Liver (tissue), 9 donors: ENCODE measurements around the gene CD164L2. TPM values are rescaled to one million over a fixed set of nuclear protein-coding genes. Genes with fewer than 3 reads are reported as not detected.

Experiments used
- DNase-seq: peaks from one replicate; pipeline ENCODE4 v3.0.0-alpha.2; 2017; ENCODE audit warnings: low spot score
- H3K27ac ChIP-seq, 2 donors: one replicate each; pipeline ENCODE4 v1.7.0; 2013; ENCODE audit warnings: inconsistent platforms in 2 of 2, low read length in 2 of 2, control low read depth in 1 of 2, low read depth in 1 of 2, mild to moderate bottlenecking in 1 of 2
- H3K27me3 ChIP-seq, 4 donors: one replicate each; pipeline versions ENCODE4 v1.6.1 to v1.7.0; 2013; ENCODE audit warnings: low read length in 3 of 4, inconsistent platforms in 1 of 4, mild to moderate bottlenecking in 1 of 4, moderate library complexity in 1 of 4; ENCODE audit not compliant: control insufficient read depth in 4 of 4, insufficient read depth in 4 of 4
- H3K36me3 ChIP-seq, 4 donors: one replicate each; pipeline versions ENCODE4 v1.6.1 to v1.7.0; 2013; ENCODE audit warnings: low read length in 3 of 4, mild to moderate bottlenecking in 3 of 4, low read depth in 1 of 4, moderate library complexity in 1 of 4; ENCODE audit not compliant: control insufficient read depth in 4 of 4, insufficient read depth in 3 of 4
- H3K4me1 ChIP-seq, 4 donors: one replicate each; pipeline versions ENCODE4 v1.6.1 to v1.7.0; 2013; ENCODE audit warnings: low read length in 3 of 4, mild to moderate bottlenecking in 3 of 4, moderate library complexity in 1 of 4; ENCODE audit not compliant: control insufficient read depth in 4 of 4, insufficient read depth in 4 of 4
- H3K4me3 ChIP-seq, 3 donors: one replicate each; pipeline versions ENCODE4 v1.6.1 to v1.7.0; 2013; ENCODE audit warnings: low read length in 3 of 3, control low read depth in 1 of 3, low read depth in 1 of 3, mild to moderate bottlenecking in 1 of 3
- H3K9ac ChIP-seq, 2 donors: one replicate each; pipeline ENCODE4 v1.7.0; 2013; ENCODE audit warnings: low read length in 2 of 2, mild to moderate bottlenecking in 2 of 2, moderate library complexity in 2 of 2, control low read depth in 1 of 2, low read depth in 1 of 2
- H3K9me3 ChIP-seq, 4 donors: one replicate each; pipeline versions ENCODE4 v1.6.1 to v1.7.0; 2013; ENCODE audit warnings: low read length in 3 of 4; ENCODE audit not compliant: control insufficient read depth in 4 of 4
- CTCF ChIP-seq: fragments of 150-350 bp; IDR thresholded peaks from 2 replicates; pipeline ENCODE4 v1.5.1; 2017; ENCODE audit warnings: improper control_type of control experiment, low read depth, low read length; ENCODE audit not compliant: missing input control
- FOXA1 ChIP-seq: IDR thresholded peaks from 2 replicates; pipeline ENCODE4 v1.6.1; 2016; ENCODE audit warnings: antibody characterized with exemption
- GABPA ChIP-seq, 2 donors: IDR thresholded peaks in 1 of 2; conservative IDR thresholded peaks in 1 of 2; 2 replicates each; pipeline ENCODE4 v1.6.1; 2016; ENCODE audit warnings: antibody characterized with exemption in 2 of 2, mild to moderate bottlenecking in 1 of 2, moderate library complexity in 1 of 2
- HNF4A ChIP-seq, 2 donors: conservative IDR thresholded peaks; 2 replicates each; pipeline ENCODE4 v1.6.1; 2016; ENCODE audit warnings: antibody characterized with exemption in 2 of 2, mild to moderate bottlenecking in 2 of 2
- NR2F2 ChIP-seq: IDR thresholded peaks from 2 replicates; pipeline ENCODE4 v1.6.1; 2016; ENCODE audit warnings: antibody characterized with exemption
- SP1 ChIP-seq: IDR thresholded peaks from 2 replicates; pipeline ENCODE4 v1.6.1; 2018; ENCODE audit warnings: antibody characterized with exemption, mild to moderate bottlenecking
- YY1 ChIP-seq: IDR thresholded peaks from 2 replicates; pipeline ENCODE4 v1.6.1; 2016; ENCODE audit warnings: antibody characterized with exemption, mild to moderate bottlenecking
- WGBS: extraction: QIAGEN DNeasy Blood & Tissue Kit; methylation state at CpG from one replicate; pipeline ENCODE4 v1.1.7; 2013; 5-methylcytosine and 5-hydroxymethylcytosine counted together
- polyA plus RNA-seq, 2 donors: library from polyadenylated mRNA; stranded (reverse) in 1 of 2; unstranded in 1 of 2; fragments of 200-250 nt in 1 of 2; fragments of >200 nt in 1 of 2; fragmentation: Nextera tagmentation in 1 of 2; extraction: Ambion mirVana in 1 of 2; gene quantifications; one replicate each; pipeline versions ENCODE4 v1.2.1 to v1.2.3, GENCODE V29; 2013 to 2015
- total RNA-seq, 2 donors: library from RNA; depleted of rRNA; stranded (reverse); fragments of >200 nt; gene quantifications; one replicate each; pipeline ENCODE4 v1.2.3, GENCODE V29; 2014
- donor health status: healthy.
- donor health status: healthy.
- donor health status: healthy.
- donor health status: healthy.
- donor health status: healthy.

Gene CD164L2
- total and polyA plus RNA-seq, 4 donors: not detected

GRCh38 chr1:27330786-27331185 lies 52.3 kb downstream of the CD164L2 start:
- no peak overlapping the region for H3K9ac ChIP-seq
- H3K27ac ChIP-seq: no peak overlapping the region
- no peak for DNase-seq
- H3K4me3 ChIP-seq: no peak overlapping the region
- H3K36me3 ChIP-seq: peaks cover 12 to 42% (median 16%) of the 10 kb centered on the region in 4 donors
- H3K27me3 ChIP-seq: no peaks in the 10 kb centered on the region
- TF ChIP-seq FOXA1: no peak
- TF ChIP-seq GABPA (IDR thresholded peaks at IDR 0.05 in 1 of 2, conservative IDR thresholded peaks at IDR 0.05 in 1 of 2): no peak
- TF ChIP-seq CTCF: no peak
- no peak for TF ChIP-seq YY1
- TF ChIP-seq NR2F2: no peak
- TF ChIP-seq HNF4A (conservative IDR thresholded peaks at IDR 0.05): no peak
- no peak for TF ChIP-seq SP1
- WGBS: 93% methylated on average over 8 of the region's 8 CpGs
- no peaks in the 10 kb centered on the region for H3K9me3 ChIP-seq
- H3K4me1 ChIP-seq: peaks cover 0 to 2% (median 0%) of the 10 kb centered on the region in 4 donors

Other genes starting within 250 kb of the CD164L2 start
- 1 to 10 TPM; 1.3 to 3.2 TPM for gene SLC9A1, start 228.2 kb downstream of the CD164L2 start, total RNA-seq
- 1 to 10 TPM; 1.3 to 1.7 TPM for gene SLC9A1, start 228.2 kb downstream of the CD164L2 start, polyA plus RNA-seq
- 10 to 100 TPM; 19.8 to 25.0 TPM for gene WDTC1, start 148.7 kb downstream of the CD164L2 start, total RNA-seq
- 10 to 100 TPM in 1 of 2 donors, 1 to 10 TPM in 1; 4.6 to 19.4 TPM for gene WDTC1, start 148.7 kb downstream of the CD164L2 start, polyA plus RNA-seq
- gene TMEM222, start 61.2 kb downstream of the CD164L2 start, total RNA-seq: 10 to 100 TPM; 14.7 to 14.9 TPM
- 10 to 100 TPM; 28.6 to 32.9 TPM for gene TMEM222, start 61.2 kb downstream of the CD164L2 start, polyA plus RNA-seq
- 1 to 10 TPM; 1.9 to 3.9 TPM for gene SYTL1, start 41.3 kb downstream of the CD164L2 start, total RNA-seq
- under 1 TPM; 0.73 to 0.93 TPM for gene SYTL1, start 41.3 kb downstream of the CD164L2 start, polyA plus RNA-seq
- gene MAP3K6, start 16.4 kb downstream of the CD164L2 start, total RNA-seq: 1 to 10 TPM; 1.3 to 8.3 TPM
- 1 to 10 TPM; 3.4 to 4.6 TPM for gene MAP3K6, start 16.4 kb downstream of the CD164L2 start, polyA plus RNA-seq
- 100 to 1,000 TPM in 1 of 2 donors, 10 to 100 TPM in 1; 87.3 to 146 TPM for gene FCN3, start 8.5 kb downstream of the CD164L2 start, total RNA-seq
- gene FCN3, start 8.5 kb downstream of the CD164L2 start, polyA plus RNA-seq: 100 to 1,000 TPM; 127 to 310 TPM
- gene GPR3, start 9.3 kb upstream of the CD164L2 start, total RNA-seq: under 1 TPM in 1 of 2 donors, not detected in 1; under 0.01 TPM
- under 1 TPM in 1 of 2 donors, not detected in 1; 0.30 TPM for gene GPR3, start 9.3 kb upstream of the CD164L2 start, polyA plus RNA-seq
- gene WASF2, start 106.8 kb upstream of the CD164L2 start, total RNA-seq: 10 to 100 TPM; 15.1 to 37.7 TPM
- 10 to 100 TPM; 11.6 to 22.4 TPM for gene WASF2, start 106.8 kb upstream of the CD164L2 start, polyA plus RNA-seq
- gene AHDC1, start 220.8 kb upstream of the CD164L2 start, total RNA-seq: 1 to 10 TPM; 4.7 to 6.3 TPM
- gene AHDC1, start 220.8 kb upstream of the CD164L2 start, polyA plus RNA-seq: 1 to 10 TPM; 2.4 to 6.5 TPM